Stimulated activated CD8-positive, alpha-beta memory T cell treated with anti-CD3 and anti-CD28 coated beads, Interleukin-12 subunit alpha, Interleukin-12 subunit beta, amount 100 ng/mL, for 1 hour (primary cell): ENCODE measurements around the gene ABCD3.
"Not testable (repeated sequence)": the region's sequence is repeated elsewhere in the genome, so short reads cannot be mapped to it uniquely, and the experiment has no call there.

Experiments
- DNase-seq: peaks from one replicate; pipeline ENCODE4 v3.0.0-alpha.2; 2020; ENCODE audit warnings: low read depth

The ABCD3 gene

GRCh38 chr1:94416901-94417727 is 1.1 kb upstream of the ABCD3 start:
- no peak for DNase-seq

DNA sequence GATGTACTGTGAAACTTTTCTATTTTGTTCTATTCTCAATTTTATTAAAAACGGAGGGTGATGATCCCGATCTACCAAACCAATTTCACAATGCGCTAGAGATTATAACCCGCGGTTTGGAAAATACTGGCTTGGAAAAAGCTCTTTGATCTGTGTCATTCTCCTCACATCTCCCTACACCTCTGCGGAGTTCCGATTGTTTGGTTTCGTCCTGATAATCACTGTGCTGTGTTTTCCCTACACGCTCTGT is 536 bp upstream of the ABCD3 start:
- no peak for DNase-seq

DNA sequence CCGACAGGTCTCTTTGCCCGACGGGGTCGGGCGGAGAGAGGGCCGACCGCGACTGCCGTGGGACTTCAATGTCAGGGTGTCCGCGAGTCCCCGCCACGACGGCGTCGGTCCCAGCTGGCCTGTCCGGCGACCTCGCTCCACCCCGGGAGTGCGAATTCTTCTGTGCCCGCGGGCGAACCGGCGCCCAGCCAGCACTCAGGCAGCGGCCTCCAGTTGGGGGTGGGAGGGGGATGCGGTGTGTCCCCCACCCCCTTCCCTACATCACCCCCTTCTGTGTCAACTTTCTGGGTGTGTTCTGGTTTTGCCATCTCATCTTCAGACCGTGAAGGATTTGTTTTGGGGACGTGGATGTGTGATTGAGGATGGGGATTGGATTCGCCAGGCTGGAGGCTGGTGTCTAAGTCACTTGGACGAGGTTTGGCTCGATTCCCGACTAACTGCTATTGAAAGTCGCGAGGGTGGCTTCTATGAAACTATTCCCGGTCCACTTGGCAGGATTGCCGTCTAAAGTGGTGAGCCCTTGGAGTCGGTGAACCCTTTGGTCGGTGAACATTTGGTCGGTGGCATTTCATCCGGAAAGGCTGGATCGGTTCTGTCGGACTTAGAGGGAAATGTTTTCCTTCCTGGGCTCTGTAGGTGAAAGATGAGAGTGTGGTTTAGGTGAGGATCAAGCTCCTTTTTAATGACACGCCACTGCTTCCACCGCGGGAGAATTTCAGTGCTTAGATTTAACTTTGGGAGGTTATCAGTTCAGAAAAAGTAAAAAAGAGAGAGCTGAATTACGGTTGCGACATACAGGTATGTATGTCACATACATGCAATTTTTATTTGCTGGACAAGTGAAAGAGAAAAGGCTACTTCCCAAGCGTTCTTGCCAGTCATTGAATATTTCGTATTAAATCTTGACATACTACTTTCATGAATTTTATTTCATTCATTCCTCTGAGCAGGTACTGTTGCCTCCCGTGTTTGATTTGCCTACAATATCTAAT is 771 bp downstream of the ABCD3 start:
- no peak for DNase-seq

- no peak for DNase-seq
These were observed 4.1 kb downstream of the ABCD3 start for GRCh38 chr1:94422115-94422820.

- no peak for DNase-seq
These were observed 7.8 kb downstream of the ABCD3 start for GRCh38 chr1:94425821-94426484.

DNA sequence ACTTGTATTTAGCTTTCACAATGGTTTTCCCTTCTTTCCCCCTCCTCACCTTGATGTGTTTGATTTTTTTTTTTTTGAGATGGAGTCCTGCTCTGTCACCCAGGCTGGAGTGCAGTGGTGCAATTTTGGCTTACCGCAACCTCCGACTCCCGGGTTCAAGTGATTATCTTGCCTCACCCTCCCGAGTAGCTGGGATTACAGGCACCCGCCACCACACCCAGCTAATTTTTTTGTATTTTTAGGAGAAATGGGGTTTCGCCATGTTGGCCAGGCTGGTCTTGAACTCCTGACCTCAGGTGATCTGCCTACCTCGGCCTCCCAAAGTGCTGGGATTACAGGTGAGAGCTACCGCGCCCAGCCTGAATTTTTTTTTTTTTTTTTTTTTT is 8.3 kb downstream of the ABCD3 start:
- DNase-seq: not testable (repeated sequence)

DNA sequence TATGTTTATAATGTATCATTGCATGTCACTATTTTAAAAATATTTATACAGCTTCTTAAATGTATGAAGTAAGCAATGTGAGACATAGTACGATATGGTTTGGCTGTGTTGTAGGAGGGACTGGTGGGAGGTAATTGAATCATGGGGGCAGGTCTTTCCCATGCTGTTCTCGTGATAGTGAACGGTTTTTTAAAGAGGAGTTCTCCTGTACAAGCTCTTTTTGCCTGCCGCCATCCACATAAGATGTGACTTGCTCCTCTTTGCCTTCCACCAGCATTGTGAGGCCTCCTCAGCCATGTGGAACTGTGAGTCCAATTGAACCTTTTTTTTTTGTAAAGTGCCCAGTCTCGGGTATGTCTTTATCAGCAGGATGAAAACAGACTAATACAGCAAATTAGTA is 10.3 kb downstream of the ABCD3 start:
- DNase-seq: no peak

GRCh38 chr1:94428927-94429528 is 10.8 kb downstream of the ABCD3 start:
- DNase-seq: not testable (repeated sequence)

DNA sequence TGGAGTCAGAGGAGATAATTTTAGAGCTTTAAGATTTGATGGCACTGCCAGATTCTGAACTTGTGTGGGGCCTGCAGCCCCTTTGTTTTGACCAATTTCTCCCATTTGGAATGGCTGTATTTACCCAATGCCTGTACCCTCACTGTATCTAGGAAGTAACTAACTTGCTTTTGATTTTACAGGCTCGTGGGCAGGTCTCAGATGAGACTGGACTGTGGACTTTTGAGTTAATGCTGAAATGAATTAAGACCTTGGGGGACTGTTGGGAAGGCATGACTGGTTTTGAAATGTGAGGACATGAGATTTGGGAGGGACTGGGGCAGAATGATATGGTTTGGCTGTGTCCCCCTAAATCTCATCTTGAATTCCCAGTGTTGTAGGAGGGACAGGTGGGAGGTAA is 11.9 kb downstream of the ABCD3 start:
- not testable (repeated sequence) for DNase-seq

DNA sequence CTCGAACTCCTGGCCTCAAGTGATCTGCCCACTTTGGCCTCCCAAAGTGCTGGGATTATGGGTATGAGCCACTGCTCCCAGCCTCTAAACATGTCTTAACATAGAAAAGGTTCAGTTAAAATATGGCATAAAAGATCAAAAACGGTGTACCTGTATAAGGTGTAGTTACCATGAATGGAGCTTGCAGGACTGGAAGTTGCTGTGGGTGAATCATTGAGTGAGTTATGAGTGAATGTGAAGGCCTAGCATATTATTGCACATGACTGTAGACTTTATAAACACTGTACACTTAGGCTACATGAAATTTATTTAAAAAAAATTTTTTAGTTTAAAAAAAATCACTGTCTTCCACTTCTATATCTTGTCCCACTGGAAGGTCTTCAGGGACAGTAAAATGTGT is 15.7 kb downstream of the ABCD3 start:
- no peak for DNase-seq

DNA sequence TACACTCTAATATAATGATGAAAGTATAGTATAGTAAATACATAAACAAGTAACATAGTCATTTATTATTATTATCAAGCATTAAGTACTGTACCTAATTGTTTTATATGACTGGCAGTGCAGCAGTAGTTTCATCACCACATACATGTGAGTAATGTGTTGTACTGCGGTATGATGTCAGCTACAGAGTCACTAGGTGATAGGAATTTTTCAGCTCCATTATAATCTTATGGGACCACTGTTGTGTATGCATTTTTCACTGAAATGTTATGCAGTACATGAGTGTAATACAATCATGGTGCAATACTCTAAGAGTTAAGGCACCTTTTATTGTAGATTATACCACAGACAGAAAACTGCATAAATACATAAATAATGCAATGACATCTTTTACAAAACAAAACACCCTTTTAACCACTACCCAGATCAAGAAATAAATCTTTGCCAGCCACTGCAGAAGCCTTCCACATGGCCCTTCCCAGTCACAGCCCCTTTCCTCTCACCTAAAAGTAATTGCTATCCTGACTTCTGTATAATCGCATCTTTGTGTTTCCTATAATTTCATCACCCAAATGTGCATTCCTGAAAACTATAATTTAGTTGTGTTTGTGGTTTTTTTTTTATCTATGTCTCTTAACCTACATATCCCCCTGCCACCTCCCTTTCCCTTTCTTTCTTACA is 16.3 kb downstream of the ABCD3 start:
- no peak for DNase-seq

DNA sequence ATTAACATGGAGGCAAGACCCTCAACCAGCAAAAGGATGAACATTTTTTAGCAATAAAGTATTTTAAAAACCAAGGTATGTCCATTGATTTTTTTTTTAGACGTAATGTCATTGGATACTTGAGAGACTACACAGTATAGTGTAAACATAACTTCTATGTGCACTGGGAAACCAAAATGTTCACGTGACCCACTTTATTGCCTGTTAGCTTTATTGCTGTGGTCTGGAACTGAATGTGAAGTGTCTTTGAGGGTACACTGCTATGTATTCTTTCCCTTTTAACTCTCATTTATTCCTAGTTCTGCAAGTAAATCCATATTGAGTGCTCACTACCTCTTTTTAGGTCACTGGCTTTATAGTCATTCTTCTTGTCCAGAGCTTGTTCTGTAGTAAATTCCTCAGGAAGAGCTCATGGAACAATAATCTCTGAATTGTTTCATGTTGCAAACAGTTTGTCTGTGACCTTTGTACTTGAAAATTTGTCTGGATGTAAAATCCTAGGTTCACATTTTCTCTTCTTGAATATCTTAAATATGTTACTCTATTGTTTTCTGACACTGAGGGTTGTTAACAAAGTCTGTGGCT is 20.6 kb downstream of the ABCD3 start:
- DNase-seq: no peak

DNA sequence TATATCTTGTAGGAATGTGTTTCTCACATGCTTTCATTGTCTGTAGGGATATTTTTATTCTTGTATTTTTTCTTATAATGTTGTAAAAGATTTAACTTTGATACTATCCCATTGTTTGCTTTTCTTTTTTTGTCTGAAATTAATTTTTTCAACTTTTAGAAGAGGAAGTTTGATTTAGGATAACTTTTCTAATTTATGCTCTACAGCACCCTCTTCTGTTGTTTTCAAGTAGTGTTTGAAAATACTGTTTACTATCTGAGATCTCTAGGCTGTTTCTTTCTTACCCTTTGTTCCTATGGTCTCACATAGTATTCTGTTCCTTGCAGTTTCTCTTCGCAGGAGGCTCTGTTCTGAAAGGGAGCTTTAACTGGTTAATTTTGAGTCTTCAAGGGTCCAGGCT is 21.9 kb downstream of the ABCD3 start:
- DNase-seq: no peak

GRCh38 chr1:94443067-94443466 is 24.9 kb downstream of the ABCD3 start:
- not testable (repeated sequence) for DNase-seq

GRCh38 chr1:94444819-94445218 is 26.6 kb downstream of the ABCD3 start:
- DNase-seq: not testable (repeated sequence)

DNA sequence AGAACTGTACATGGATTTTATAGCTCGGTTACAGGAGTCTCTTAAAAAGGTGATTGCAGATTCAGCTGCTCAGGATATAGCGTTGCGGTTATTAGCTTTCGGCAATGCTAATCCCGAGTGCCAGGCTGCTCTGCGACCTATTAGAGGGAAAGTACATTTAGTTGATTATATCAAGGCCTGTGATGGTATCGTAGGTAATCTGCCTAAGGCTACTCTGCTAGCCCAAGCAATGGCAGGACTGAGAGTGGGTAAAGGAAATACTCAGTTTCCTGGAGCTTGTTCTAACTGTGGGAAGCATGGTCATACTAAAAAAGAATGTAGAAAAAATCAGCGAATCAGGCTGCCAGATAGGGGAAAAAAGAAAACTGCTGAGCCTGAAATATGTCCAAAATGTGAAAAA is 27.5 kb downstream of the ABCD3 start:
- not testable (repeated sequence) for DNase-seq

- DNase-seq: not testable (repeated sequence)
These were observed 28.0 kb downstream of the ABCD3 start for GRCh38 chr1:94446177-94446576.

DNA sequence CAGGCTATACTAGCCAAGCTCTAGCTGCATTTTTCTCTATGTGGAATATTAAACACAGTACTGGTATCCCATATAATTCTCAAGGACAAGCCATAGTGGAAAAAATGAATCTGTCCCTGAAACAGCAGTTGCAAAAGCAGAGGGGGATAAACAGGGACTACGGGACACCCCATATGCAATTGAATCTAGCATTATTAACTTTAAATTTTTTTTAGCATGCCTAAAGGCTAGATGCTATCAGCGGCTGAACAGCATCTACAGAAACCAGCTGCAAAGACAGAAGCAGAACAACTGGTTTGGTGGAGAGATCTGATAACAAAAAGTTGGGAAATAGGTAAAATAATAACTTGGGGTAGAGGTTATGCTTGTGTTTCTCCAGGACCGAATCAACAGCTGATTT is 30.6 kb downstream of the ABCD3 start:
- not testable (repeated sequence) for DNase-seq

DNA sequence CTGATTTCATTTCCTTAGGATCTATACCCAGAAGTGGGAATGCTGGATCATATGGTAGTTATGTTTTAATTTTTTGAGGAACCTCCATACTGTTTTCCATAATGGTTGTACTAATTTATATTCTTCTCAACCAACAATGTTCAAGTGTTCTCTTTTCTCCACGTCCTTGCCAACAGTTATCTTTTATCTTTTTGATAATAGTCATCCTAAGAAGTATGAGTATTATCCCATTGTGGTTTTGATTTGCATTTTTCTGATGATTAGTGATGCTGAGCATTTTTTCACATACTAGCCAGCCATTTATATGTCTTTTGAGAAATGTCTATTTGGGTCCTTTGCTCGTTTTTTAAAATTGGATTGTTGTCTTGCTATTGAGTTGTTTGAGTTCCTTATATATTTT is 38.5 kb downstream of the ABCD3 start:
- DNase-seq: no peak

- no peak for DNase-seq
These were observed 44.4 kb downstream of the ABCD3 start for GRCh38 chr1:94462606-94463005.
